GM15510 (cell line): ENCODE results near the gene CUX1.

Experiments used
- POLR2A ChIP-seq: IDR thresholded peaks from 3 replicates; pipeline ENCODE4 v1.6.1; 2011; ENCODE audit warnings: borderline replicate concordance; ENCODE audit not compliant: insufficient read length; ENCODE audit errors: extremely low read depth

The CUX1 gene

GRCh38 chr7:101936611-101937231 is 119.3 kb downstream of the CUX1 start:
- TF ChIP-seq POLR2A = no peak

- TF ChIP-seq POLR2A = no peak
These were observed 120.5 kb downstream of the CUX1 start for GRCh38 chr7:101937717-101938514.

- no peak for TF ChIP-seq POLR2A
These were observed 121.8 kb downstream of the CUX1 start for GRCh38 chr7:101939136-101939695.

GRCh38 chr7:101940151-101940550 is 122.7 kb downstream of the CUX1 start:
- no peak for TF ChIP-seq POLR2A

- no peak for TF ChIP-seq POLR2A
These were observed 123.4 kb downstream of the CUX1 start for GRCh38 chr7:101940830-101941229.

GRCh38 chr7:101941481-101942383 is 124.3 kb downstream of the CUX1 start:
- TF ChIP-seq POLR2A = no peak

- TF ChIP-seq POLR2A = no peak
These were observed 125.3 kb downstream of the CUX1 start for GRCh38 chr7:101942603-101943210.

- no peak for TF ChIP-seq POLR2A
These were observed 125.9 kb downstream of the CUX1 start for GRCh38 chr7:101943306-101943705.

GRCh38 chr7:101943889-101944600 is 126.6 kb downstream of the CUX1 start:
- no peak for TF ChIP-seq POLR2A

- no peak for TF ChIP-seq POLR2A
These were observed 127.2 kb downstream of the CUX1 start for GRCh38 chr7:101944611-101945010.

GRCh38 chr7:101945034-101945758 is 127.8 kb downstream of the CUX1 start:
- no peak for TF ChIP-seq POLR2A

GRCh38 chr7:101947899-101948298 is 130.5 kb downstream of the CUX1 start:
- TF ChIP-seq POLR2A = no peak

- no peak for TF ChIP-seq POLR2A
These were observed 131.2 kb downstream of the CUX1 start for GRCh38 chr7:101948650-101949049.
